ENCODE results near the gene CCDC188.

CCDC188 gene

DNA sequence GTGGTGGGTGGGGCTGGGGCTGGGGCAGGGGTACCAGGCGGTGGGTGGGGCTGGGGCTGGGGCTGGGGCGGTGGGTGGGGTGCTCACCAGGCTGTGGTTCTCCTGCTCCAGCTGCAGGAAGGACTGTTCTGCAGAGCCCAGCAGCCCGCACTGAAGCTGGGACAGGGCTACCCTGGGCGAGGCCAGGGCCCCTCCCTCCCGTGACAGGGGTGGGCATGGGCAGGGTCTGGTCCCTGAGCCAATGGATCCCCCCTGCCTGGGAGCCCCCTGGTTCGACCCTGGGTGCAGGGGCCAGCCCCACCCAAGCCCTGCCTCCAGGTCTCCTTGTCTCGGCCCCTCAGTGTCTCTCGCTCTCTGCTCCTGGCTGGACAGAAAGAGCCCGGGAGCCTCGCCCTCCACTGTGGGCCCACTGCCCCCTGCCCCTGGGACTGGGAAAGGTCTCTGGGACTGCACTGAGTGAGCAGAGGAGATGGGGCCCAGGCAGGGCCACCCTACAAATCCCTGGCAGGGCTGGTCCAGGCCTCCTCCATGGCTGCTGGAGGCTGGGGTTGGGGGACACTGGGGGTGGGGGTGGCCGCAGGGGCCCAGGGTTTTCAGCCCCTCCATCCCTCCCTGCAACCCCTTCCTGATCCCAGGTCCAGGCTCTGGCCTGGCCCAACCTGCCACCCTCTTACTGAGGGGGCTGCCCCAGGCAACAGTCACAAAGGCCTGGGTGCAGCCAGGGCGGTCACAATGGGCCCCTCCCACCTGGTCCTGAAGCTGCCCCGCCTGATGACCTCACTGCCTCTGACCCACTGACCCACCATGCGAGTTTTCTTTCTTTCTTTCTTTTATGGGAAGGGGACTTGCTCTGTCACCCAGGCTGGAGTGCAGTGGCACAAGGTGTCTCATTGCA is at the start of gene CCDC188:
Gene CCDC188 (minus strand): TSS at position 675 of the 895 bp plus-strand sequence. CDS start 69 bp downstream, at position 606.
- no peak for DNase-seq (ENCODE audit: low read depth)

DNA sequence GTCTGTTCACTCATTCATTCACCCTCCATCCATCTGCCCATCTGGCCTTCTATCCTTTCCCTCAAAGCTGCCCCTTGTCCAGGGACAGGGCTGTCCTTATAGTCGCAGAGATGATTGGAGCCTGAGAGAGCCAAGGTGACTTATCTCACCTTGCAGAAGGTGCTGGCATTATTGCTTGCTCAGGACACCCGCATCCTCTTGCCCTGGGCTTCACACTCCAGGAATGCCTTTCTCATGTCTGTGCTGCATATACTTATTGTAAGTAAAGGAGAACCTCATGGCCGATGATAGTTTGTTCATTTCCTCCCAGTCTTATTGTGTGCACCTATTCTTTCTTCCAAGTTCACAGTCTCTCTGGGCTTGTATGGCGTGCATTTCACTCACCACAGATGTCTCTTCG is 49.1 kb upstream of the CCDC188 start:
- DNase-seq (ENCODE audit: low read depth), result no peak

DNA sequence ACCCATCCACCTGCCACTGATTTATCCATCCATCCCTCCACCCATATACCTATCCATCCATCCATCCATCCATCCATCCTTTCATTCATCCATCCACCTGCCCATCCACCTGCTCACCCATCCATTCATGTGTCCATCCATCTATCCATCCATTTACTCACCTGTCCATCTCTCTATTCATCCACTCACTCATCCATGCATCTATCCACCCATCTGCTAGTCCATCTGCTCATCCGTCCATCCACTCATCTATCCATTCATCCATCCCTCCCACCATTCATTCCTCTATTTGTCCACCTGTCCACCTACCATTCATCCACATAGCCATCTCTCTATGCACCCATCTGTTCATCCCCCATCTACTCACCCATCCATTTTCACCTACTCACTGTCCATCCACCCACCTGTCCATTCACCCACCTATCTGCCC is 48.6 kb upstream of the CCDC188 start:
- DNase-seq (ENCODE audit: low read depth), result no peak

DNA sequence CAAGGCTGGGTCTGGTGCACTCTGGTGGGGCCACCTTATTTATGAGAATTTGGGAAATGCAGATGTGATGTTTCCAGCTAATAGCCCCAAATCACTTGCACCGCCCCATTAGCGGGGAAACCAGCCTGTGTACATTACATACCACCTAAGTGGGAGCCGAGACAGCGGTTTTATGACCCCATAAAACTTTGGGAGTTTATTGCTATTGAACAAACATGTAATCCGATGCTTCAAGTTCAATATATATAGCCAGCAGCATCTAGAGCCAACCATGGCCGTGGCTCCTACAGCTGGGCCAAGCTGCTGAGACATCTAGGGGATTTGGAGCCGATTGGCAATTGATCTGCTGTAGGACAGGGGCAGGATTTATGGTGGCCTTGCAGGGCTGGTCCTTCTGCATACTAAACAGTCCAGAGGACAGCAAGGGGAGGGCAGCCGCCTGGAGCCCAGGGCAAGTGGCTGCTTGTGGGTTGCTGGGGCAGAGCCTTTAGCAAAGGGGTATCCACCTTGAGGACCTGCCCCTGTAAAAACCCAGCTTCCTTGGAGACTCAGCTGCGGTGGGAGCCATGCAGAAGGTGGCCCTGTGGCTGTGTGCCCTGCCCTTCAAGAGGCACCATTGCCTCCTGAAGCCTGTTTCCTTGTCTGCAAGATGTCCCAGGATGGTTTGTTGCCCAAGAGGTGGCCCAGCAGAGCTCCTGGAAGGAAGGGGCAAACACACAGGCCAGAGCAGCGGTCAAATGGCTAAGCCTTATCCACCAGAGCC is 47.9 kb upstream of the CCDC188 start:
- no peak for DNase-seq (ENCODE audit: low read depth)

DNA sequence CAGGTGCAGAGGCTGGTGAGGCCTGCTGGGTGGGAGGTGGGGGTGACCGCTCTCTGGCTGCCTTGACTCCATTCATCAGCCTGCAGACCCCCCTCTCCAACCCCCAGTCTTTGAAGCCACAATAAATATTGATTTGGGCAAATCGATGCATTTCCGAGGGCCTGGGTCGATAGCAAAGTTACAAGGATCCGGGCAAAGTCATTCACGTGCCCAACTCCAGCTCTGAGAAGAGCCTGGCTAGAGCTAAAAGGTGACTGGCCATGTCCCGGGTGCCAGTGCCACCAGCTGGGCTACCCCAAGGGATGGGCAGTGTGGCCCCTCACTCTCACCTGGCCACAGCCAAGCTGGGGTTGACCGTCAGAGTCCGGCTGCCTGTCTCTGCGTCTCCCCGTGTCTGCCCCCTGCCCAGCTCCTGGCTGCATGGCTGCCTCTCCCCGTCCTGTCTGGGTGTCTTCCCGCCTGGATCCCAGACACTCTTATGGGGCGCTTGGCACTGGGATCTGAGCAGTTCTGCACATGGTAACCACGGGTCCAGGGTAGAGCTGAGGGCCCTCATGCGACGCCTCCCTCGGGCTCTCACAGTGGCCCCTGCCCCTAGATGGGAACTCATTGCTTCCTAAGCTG is 46.7 kb upstream of the CCDC188 start:
- DNase-seq (ENCODE audit: low read depth), result no peak

DNA sequence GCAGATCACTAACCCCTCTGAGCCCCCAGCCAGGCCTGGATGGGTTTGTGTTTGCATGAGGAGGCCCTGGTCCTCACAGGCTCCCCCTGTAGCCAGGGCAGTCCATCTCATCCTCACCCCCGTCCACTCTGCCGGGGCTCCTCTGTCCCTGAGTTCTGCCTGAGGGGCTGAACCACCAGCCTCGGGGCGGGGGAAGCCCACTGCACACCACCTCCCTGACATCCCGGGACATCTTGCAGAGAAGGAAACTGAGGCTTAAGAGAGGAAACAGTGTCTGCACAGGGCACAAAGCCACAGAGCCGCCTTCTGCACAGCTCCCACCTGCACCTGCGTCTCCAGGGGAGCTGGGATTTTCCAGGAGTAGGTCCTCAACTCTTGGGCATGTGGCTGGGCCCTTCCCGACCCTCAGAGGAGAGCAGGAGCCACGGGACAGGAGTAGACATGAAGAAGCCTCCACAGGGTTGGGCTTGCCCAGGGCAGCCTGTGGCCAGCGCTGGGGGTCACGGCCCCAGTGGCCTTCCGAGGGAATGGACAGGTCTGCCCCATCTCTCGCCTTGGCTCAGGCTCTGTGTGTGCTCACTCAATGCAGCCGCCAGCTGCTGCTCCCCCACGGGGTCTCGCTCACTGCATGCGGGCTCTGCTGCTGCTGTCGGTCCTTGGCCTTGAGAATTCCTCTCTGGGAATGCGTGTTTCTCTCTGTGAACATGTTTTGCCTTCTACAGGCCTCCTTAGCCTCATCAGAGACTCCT is 45.4 kb upstream of the CCDC188 start:
- no peak for DNase-seq (ENCODE audit: low read depth)

DNA sequence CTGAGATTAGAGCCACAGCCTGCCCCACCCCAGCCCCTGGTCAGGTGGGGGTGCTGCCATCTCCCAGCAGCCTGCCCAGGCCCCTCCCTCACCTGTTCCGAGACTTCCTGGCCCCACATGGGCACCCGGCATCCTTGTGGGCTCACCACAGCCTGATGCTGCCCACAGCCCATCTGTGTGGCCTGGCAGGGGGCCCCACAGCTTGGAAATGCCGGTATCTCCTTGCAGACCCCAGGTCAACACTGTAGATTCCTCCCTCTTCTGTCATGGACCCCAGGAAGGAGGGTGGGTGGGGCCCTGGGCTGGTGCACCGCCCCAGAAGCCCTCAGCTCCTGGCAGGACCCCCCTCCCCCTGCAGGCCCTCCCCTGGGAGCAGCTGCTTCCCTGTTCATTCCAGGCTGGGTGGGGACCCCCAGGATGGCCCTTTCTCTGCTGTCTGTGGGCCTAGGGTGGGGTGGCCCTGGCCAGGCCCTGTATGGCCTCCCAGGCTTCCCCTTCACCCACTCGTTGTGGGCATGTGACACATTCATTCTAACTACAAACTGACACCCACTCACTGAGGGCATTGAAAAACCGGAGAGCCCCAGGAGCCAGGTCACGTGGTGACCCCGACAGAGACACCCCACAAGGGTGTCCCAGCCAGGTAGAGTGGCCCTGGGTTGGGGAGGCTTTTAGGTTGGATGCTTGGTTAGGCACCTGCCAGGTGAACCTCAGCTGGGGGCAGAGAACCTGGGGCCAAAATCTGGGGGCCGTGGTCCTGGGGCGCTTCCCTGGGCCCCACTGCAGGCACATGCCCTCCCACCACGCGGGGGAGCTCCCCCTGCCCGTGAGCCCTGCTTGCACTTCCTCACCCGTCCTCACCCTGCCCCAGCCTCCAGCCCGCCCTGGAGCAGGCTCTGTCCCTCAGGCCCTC is 44.1 kb upstream of the CCDC188 start:
- DNase-seq (ENCODE audit: low read depth), result no peak

DNA sequence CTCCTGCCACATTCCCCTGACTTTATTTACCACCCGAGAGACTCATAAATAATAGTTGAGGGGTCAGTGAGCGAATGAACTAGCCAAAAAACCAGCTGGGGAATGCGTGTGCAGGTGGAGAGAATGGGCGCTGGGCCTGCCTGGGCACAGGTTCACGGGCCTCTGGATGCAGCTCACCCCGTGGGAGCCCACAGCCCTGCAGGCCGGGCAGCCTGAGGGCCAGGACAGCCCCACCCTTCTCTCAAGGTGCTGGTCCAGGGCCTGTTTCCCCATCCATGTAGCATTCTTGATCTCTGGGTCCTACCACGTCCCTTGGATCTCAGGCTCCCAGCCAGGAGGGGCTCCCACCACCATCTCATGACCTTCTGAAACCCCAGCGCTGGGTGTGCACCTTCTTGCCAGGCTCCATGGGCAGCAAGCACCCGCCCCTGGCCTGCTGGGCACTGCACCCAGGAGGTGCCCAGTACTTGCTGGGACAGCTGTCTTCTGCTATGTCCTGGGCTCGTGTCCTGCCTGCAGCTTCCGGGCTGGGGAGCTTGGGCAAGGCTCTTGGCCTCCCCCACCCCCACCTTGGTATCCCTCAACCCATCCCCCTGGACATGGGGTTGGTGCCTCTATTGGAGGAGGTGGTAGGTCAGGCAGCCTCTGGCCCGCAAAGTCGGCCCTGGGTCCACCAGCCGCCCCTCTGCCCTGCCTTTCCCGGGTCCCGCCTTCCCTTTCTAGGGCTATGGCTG is 43.1 kb upstream of the CCDC188 start:
- DNase-seq (ENCODE audit: low read depth), result no peak

DNA sequence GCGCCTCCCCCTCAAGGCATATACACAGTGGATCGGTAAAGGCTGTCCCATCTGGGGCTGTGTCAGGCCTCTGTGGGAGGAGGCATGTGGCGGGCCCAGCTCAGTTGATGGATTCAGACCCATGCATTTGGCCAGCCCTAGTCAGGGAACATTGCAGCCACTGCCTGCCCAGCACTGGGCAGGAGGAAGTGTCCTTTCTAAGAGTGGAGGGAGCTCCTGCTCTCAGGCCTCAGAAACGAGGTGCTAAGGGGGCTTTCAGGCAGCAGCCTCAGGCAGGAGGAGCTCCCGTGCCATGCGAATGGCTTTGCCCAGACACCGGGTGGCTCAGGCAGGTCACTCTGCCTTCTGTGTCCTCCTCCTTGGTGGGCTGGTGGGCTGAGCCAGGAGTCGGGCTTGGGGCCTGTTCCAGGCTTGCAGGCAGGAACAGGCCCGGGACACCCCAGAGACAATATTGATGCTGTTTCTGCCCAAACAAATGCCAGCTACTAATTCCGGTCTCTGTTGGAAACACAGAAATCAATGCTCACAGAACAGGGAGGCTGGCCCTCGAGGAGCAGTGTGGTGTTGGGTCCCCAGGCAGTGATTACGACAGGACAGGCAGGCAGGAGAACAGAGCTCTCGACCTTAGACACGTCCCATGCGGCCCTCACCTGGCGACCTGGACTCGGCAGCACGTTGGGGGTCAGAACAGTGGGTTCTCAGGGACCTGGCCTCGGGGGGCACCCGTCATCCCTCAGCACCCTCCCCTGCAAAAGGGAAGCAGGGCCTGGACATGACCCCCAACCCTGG is 42.3 kb upstream of the CCDC188 start:
- DNase-seq (ENCODE audit: low read depth), result no peak

DNA sequence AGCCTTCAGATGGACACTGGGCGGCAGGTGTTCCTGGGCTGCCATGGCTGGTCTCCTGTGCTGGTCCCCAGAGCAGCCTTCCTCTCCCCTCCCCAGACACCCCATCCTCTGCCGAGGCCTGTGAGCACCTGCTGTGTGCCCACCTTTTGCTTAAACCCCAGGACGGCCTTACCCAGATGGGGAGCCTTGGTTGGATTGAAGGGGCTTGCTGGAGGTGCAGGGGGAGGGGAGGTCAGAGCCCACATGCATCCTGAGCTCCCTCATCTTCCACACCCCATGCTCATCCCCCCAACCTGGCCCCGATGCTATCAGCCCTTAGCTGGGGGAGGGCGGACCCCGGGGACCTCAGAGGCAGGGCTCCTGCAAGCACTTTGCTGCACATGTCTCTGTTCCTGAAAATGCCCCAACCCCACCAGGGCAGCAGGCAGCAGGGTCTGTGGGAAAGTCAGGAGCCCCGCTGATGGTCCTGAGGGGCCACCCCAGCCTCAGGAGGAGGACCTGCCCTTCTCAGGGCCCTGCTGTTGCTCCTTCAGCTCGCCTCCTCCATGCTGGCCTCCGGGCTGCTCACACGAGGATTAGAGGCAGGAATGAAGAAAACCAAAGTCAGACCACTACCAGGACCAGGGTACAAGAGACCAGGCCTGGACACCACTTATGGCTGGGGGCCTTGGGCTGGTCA is 41.6 kb upstream of the CCDC188 start:
- no peak for DNase-seq (ENCODE audit: low read depth)

DNA sequence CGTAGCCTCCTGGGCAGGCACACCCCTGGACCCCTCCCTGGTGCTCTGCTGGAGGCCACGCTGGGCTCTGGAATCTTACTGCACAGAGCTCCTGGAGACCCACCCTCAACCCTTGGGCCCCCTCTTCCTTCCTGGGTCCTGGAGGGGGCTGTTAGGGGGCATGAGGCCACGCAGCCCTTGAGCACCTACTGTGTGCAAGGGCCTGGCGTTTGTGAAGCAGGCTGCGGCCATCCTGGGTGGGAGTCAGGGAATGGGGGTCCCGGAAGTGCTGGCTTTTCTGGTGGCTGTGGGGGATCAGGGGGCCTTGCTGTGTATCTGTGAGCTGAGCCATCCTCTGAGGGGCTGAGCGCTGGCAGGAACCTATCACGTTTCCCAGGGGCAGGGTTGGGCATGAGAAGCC is 40.9 kb upstream of the CCDC188 start:
- no peak for DNase-seq (ENCODE audit: low read depth)

DNA sequence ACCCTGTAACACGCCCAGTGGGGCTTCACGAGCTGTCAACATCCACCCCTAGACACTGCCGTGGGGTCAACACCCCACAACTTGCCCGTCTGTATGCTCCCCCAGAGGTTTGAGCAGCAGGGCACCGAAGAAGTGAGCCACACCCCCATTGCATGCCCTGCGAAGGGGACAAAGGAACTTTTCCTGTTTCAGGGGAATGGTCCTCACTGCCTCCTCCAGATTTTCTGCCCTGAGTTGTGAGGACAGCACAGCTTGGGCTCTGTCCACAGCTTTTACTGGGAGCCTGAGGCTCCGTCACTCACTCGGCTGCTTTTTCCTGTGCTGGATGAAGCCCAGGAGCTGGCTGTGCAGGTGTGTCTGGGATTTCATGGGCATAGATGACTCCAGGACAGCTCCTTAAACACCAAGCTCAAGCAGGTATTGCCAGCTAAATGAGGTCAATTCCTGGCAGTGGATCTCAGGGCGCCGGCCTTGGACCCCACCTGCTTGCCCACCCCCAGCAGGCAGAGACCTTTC is 40.2 kb upstream of the CCDC188 start:
- DNase-seq (ENCODE audit: low read depth), result no peak

DNA sequence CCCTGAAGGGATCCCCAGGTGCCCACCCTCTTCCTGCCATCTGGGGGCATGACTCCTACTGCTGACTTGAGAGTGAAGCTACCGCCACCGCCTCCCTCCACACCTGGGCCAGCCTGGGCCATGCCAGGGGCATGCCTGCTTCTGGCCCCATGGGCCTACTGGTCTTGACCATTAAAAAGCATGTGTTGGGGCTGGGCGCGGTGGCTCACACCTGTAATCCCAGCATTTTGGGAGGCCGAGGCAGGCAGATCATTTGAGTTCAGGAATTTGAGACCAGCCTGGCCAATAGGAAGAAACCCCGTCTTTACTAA is 37.7 kb upstream of the CCDC188 start:
- DNase-seq (ENCODE audit: low read depth), result no peak

DNA sequence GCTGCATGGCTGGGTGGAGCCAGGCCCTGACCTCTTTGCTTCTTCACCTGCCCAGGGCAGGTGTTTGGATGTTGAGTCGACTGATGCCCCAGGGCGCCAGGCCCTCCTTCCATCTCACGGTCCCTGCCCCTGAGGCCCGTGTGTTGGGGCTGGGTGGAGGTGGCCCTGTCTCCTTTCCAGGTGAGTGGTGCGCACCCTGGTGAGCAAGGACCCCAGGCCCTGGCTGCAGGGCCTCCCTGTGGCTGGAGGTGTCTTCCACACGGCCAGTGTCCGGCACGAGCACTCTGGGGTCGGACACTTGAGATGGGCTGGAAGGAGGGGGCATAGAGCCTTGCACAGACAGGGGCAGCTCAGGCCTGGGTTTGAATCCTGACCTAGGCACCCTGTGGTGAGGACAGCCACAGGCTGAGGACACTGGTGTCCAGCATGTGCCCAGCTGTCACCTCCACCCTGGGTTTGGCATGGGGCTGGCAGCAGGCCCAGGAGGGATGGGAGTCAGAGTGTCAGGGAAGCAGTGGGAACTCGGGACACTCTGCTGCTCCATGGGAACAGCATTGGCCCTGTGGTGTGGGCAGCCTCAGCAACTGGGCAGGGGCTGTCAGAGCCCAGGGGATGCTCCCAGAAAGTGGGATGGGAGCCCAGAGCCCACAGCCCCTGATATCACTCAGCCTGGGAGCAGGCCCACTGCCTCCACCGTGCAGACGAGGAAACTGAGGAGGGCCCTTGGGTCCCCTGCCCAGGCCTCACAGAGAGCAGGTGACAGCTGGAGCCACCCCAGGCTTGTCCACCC is 37.1 kb upstream of the CCDC188 start:
- no peak for DNase-seq (ENCODE audit: low read depth)

DNA sequence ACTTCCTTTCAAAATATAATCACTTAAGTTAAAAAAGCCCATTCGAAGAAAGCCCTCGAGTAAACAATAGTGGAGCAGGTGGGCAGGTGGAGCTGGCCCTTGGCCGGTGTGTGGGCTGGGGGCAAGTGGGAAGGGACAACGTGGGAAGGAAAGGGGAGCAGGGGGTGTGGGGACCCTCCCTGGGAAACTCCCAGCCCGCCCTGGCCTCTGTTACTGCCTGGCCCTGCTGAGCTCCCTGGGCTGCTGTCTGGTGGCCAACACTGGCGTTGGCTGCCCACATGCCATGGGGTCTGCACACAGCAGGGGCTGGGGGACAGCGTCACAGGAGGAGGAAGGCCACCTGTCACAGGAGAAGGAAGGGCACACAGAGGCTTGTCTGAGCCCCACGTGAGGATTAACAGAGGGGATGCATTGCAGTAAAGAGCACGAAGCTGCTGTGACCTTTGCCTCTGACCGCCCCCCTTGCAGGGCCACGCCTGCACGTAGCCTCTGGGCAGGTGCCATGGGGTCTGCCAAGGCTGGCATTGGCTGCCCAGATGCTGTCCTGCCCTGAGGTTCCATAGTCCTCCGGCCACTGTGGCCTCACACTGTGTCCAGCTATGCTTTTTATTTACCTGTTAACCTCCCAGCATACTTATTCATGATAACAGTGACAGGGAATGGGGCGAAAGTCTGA is 36.2 kb upstream of the CCDC188 start:
- DNase-seq (ENCODE audit: low read depth), result no peak

DNA sequence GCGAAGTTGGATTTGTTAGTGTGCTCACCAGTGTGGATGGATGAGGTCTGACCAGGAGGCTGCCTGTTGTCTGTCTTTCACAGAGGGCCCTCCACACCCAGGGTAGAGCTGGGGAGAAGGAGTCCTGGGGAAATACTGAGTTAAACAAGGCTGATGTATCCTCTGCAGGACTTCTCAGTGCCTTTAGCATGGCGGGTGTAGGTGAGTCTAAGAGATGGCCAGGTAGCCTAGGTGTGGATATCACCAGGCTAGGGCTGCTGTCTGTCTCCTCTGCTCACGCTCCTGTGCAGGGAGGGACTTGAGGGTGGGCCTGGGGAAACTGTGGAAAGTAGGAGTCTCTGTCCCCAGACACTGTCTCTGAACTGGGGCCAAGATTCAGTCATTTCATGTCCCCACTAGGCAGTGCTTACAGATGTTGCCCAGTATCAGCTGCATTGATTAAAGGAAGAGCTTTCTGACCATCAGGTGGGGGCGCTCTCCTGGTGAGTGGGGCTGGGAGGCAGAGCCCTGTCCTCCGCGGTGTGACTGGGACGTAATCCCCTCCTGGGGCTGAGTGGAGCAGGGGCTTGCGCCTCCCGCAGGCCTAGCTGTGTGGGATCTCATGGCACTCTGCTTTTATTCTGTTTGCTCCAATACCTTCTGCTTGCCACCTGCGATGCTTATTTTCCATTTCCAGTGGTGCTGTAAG is 35.5 kb upstream of the CCDC188 start:
- no peak for DNase-seq (ENCODE audit: low read depth)

DNA sequence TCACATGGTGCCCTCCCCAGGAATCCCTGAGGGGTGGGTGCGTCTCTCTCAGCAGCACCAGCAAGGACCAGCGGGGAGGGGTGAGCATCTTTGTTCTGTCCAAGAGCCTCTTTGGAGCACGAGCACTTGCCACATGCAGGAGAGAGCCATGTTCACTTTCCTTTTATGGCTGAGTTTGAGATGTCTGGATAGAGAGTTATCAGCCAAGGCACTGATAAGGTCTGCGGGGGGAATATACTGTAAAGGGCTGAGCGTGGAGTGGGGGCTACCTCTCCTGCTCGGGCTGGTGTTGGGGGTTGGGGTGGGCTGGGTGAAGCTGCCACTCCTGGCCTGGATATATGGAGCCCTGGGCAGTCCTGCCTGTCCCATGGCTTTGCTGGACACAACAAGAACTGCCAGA is 34.9 kb upstream of the CCDC188 start:
- no peak for DNase-seq (ENCODE audit: low read depth)
